K562 (cell line): Measurements from ENCODE around the gene DAPK2. TPM values are rescaled to one million over a fixed set of nuclear protein-coding genes. Genes with fewer than 3 reads are reported as not detected.

ENCODE experiments used
- BMI1 ChIP-seq: fragments of 150-350 bp; IDR thresholded peaks from 2 replicates; pipeline ENCODE4 v1.6.1; 2014; ENCODE audit warnings: low read length
- BRD9 ChIP-seq: fragments of 450-650 bp; IDR thresholded peaks from 2 replicates; pipeline ENCODE4 v1.6.1; 2018; ENCODE audit warnings: low read depth; ENCODE audit not compliant: partially characterized antibody
- CREM ChIP-seq: IDR thresholded peaks from 2 replicates; pipeline ENCODE4 v1.6.1; 2014; ENCODE audit warnings: antibody characterized with exemption, low read depth
- E2F6 ChIP-seq, 2 experiments: IDR thresholded peaks; 2 replicates each; pipeline ENCODE4 v1.6.1; 2011; ENCODE audit warnings: borderline replicate concordance in 1 of 2, control low read depth in 1 of 2, low read depth in 1 of 2, low read length in 1 of 2, mild to moderate bottlenecking in 1 of 2, mixed read lengths in 1 of 2, moderate library complexity in 1 of 2; ENCODE audit not compliant: insufficient read depth in 1 of 2, insufficient read length in 1 of 2, poor library complexity in 1 of 2, severe bottlenecking in 1 of 2; ENCODE audit errors: extremely low read depth in 1 of 2
- GABPA ChIP-seq: fragments of 200-800 bp; sonication (Bioruptor generic); conservative IDR thresholded peaks from 2 replicates; pipeline ENCODE4 v1.6.1; 2016; ENCODE audit warnings: low read depth, missing genetic modification characterization, missing compliant biosample characterization
- L3MBTL2 ChIP-seq: fragments of 450-650 bp; IDR thresholded peaks from 2 replicates; pipeline ENCODE4 v1.6.1; 2016; ENCODE audit warnings: mild to moderate bottlenecking, moderate library complexity
- MBD2 ChIP-seq: sonication (generic); IDR thresholded peaks from 2 replicates; pipeline ENCODE4 v1.6.1; 2016; ENCODE audit warnings: low read depth, borderline replicate concordance
- NELFE ChIP-seq: IDR thresholded peaks from 2 replicates; pipeline ENCODE4 v1.6.1; 2011; ENCODE audit warnings: mild to moderate bottlenecking; ENCODE audit not compliant: insufficient read depth, insufficient read length
- NFIC ChIP-seq: fragments of 450-650 bp; IDR thresholded peaks from 2 replicates; pipeline ENCODE4 v1.6.1; 2017; ENCODE audit warnings: mild to moderate bottlenecking, inconsistent platforms
- POLR2AphosphoS5 ChIP-seq: IDR thresholded peaks from 2 replicates; pipeline ENCODE4 v1.6.1; 2011; ENCODE audit warnings: mild to moderate bottlenecking, low read depth, low read length, moderate library complexity; ENCODE audit not compliant: control insufficient read depth, insufficient read depth
- SMARCC2 ChIP-seq: fragments of 450-650 bp; IDR thresholded peaks from 2 replicates; pipeline ENCODE4 v1.6.1; 2017; ENCODE audit warnings: antibody characterized with exemption, moderate library complexity, mild to moderate bottlenecking, low read depth
- SMARCE1 ChIP-seq: fragments of 450-650 bp; IDR thresholded peaks from 2 replicates; pipeline ENCODE4 v1.7.1; 2016; ENCODE audit warnings: mild to moderate bottlenecking
- STAT6 ChIP-seq: sonication (generic); formaldehyde crosslinking; IDR thresholded peaks from 2 replicates; pipeline ENCODE4 v1.8.1; 2023; ENCODE audit warnings: mild to moderate bottlenecking, missing genetic modification reagents
- SUPT5H ChIP-seq: fragments of 450-650 bp; IDR thresholded peaks from 2 replicates; pipeline ENCODE4 v1.6.1; 2016
- TBL1XR1 ChIP-seq, 2 experiments: IDR thresholded peaks; 2 replicates each; pipeline ENCODE4 v1.6.1; 2012; ENCODE audit warnings: improper control_type of control experiment in 2 of 2, low read length in 2 of 2, mild to moderate bottlenecking in 1 of 2
- TFE3 ChIP-seq: fragments of 450-650 bp; formaldehyde crosslinking; IDR thresholded peaks from 2 replicates; pipeline ENCODE4 v1.4.0; 2020; ENCODE audit warnings: mild to moderate bottlenecking, mixed read lengths
- ZNF253 ChIP-seq: fragments of 250-450 bp; sonication (Bioruptor Pico); conservative IDR thresholded peaks from 2 replicates; pipeline ENCODE4 v1.6.1; 2021; ENCODE audit warnings: mild to moderate bottlenecking
- ZNF699 ChIP-seq: fragments of 250-450 bp; sonication (Bioruptor Pico); IDR thresholded peaks from 2 replicates; pipeline ENCODE4 v1.8.0; 2021; ENCODE audit warnings: mild to moderate bottlenecking, moderate library complexity; ENCODE audit not compliant: insufficient replicate concordance
- polyA plus RNA-seq, 8 experiments: library from polyadenylated mRNA; depleted of rRNA in 4 of 8; stranded (reverse) in 5 of 8; unstranded in 3 of 8; fragments of >200 nt; fragmentation: Nextera tagmentation in 2 of 8; fragmentation: Illumina TruSeq in 1 of 8; extraction: Ambion mirVana in 2 of 8; extraction: Trizol in 1 of 8; gene quantifications; 2 replicates each; pipeline versions ENCODE4 v1.2.1 to v1.2.3, GENCODE V29; 2011 to 2014; ENCODE audit warnings: inconsistent platforms in 1 of 8, missing spikeins in 1 of 8
- total RNA-seq, 7 experiments: library from RNA; depleted of rRNA in 6 of 7; stranded (reverse); fragments of >200 nt in 6 of 7; fragmentation: Illumina TruSeq in 2 of 7; extraction: Trizol in 2 of 7; gene quantifications; 2 replicates each; pipeline versions ENCODE4 v1.2.1 to v1.2.3, GENCODE V29; 2011 to 2021; ENCODE audit warnings: low replicate concordance in 1 of 7
- TF ChIP-seq, protein P1 (sequence below): fragments of 250-450 bp; sonication (Bioruptor Pico); IDR thresholded peaks from 2 replicates; pipeline ENCODE4 v1.5.0; 2020; ENCODE audit warnings: mild to moderate bottlenecking
- TF ChIP-seq, protein P2 (sequence below), 2 experiments: IDR thresholded peaks; 2 replicates each; pipeline ENCODE4 v1.6.1; 2012; ENCODE audit warnings: improper control_type of control experiment in 2 of 2, low read depth in 2 of 2, low read length in 2 of 2, borderline replicate concordance in 1 of 2

The DAPK2 gene
- total and polyA plus RNA-seq, 9 of the 15 experiments (the other 6 are each of a cell fraction or from before 2014, with no cell fraction given): 0.14 to 5.2 (median 2.2) TPM

DNA sequence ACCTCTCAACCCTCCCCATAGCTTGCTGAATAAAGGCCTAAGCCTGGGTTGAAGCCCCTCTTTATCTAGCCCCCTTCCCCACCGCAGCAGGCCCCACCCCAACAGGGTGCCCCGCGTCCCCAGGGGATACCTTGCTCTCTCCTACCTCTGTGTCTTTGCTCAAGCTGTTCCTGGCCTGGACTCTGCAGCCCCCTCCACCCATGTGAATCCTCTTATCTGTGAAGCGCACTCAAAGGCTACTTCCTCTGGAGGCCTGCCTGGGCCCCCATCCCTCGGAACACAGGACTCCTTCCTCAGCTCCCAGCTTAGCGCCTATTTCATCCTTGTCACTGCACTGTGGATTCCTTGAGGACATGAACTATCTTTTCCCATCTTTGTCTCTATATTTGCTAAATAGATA lies 151.1 kb downstream of the DAPK2 start (continued):
- TF ChIP-seq BRD9 (peak; percentile 18), E2F6 (IDR thresholded peaks at IDR 0.05; ENCODE audit: borderline replicate concordance in 1 of 2, extremely low read depth in 1 of 2, insufficient read depth in 1 of 2, insufficient read length in 1 of 2, low read depth in 1 of 2, low read length in 1 of 2, poor library complexity in 1 of 2, severe bottlenecking in 1 of 2) (peak in 1 of 2 experiments; percentile 40), SMARCC2 (no peak), MBD2 (peak; percentile 62), ZNF699 (CRISPR knock-in tag) (no peak), NELFE (no peak), TBL1XR1 (IDR thresholded peaks at IDR 0.05; ENCODE audit: low read length in 2 of 2) (peak; percentile 64 to 86; a peak in 3 of 4 replicates), L3MBTL2 (peak; percentile 64), POLR2AphosphoS5 (peak; percentile 85), SMARCE1 (peak; percentile 73), GABPA (peak; percentile 48; the same call in 1 of the 2 replicates), TFE3 (no peak), STAT6 (CRISPR knock-in tag) (no peak), CREM (peak; percentile 64), NFIC (peak; percentile 65), ZNF253 (no peak), SUPT5H (peak; percentile 57), BMI1 (no peak)
- TF ChIP-seq, protein P1, sequence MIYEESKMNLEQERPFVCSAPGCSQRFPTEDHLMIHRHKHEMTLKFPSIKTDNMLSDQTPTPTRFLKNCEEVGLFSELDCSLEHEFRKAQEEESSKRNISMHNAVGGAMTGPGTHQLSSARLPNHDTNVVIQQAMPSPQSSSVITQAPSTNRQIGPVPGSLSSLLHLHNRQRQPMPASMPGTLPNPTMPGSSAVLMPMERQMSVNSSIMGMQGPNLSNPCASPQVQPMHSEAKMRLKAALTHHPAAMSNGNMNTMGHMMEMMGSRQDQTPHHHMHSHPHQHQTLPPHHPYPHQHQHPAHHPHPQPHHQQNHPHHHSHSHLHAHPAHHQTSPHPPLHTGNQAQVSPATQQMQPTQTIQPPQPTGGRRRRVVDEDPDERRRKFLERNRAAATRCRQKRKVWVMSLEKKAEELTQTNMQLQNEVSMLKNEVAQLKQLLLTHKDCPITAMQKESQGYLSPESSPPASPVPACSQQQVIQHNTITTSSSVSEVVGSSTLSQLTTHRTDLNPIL (CRISPR knock-in tag): no peak
- TF ChIP-seq, protein P2, sequence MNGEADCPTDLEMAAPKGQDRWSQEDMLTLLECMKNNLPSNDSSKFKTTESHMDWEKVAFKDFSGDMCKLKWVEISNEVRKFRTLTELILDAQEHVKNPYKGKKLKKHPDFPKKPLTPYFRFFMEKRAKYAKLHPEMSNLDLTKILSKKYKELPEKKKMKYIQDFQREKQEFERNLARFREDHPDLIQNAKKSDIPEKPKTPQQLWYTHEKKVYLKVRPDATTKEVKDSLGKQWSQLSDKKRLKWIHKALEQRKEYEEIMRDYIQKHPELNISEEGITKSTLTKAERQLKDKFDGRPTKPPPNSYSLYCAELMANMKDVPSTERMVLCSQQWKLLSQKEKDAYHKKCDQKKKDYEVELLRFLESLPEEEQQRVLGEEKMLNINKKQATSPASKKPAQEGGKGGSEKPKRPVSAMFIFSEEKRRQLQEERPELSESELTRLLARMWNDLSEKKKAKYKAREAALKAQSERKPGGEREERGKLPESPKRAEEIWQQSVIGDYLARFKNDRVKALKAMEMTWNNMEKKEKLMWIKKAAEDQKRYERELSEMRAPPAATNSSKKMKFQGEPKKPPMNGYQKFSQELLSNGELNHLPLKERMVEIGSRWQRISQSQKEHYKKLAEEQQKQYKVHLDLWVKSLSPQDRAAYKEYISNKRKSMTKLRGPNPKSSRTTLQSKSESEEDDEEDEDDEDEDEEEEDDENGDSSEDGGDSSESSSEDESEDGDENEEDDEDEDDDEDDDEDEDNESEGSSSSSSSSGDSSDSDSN (IDR thresholded peaks at IDR 0.05; ENCODE audit: borderline replicate concordance in 1 of 2, low read depth in 2 of 2, low read length in 2 of 2): peak in 1 of 2 experiments; percentile 86; a peak in 1 of 4 replicates
